GM19099 (cell line): ENCODE measurements around the gene TPSD1.
"Not testable (repeated sequence)": the region's sequence is repeated elsewhere in the genome, so short reads cannot be mapped to it uniquely, and the experiment has no call there.

ENCODE experiments used
- POLR2A ChIP-seq: IDR thresholded peaks from 3 replicates; pipeline ENCODE4 v1.6.1; 2011; ENCODE audit warnings: low read depth; ENCODE audit not compliant: insufficient read length; ENCODE audit errors: extremely low read depth

Gene TPSD1

GRCh38 chr16:1255276-1256122 lies at the start of gene TPSD1:
Gene TPSD1, plus strand, starts transcription at chr16:1256069. Its CDS starts 212 bp downstream, at chr16:1256281.
- TF ChIP-seq POLR2A: not testable (repeated sequence)

DNA sequence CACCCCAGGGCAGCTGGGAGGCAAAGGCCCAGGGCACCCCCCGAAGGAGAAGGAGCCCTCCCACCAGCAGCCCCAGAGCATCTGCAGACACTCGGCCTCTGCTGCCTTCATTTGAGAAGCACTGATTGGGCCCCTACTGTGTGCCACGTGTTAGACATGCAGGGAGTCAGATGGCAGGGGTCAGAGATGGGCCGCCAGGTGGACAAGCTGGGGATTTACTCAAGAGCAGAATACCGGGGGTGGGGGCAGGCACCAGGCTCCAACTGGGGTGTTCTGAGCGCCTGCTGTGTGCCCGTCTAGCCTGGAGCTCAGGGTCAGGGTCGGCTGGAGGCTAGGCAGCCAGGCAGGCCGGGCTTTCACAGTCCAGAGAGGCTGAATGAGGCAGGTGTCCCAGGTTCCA lies 49.5 kb upstream of the TPSD1 start:
- no peak for TF ChIP-seq POLR2A

DNA sequence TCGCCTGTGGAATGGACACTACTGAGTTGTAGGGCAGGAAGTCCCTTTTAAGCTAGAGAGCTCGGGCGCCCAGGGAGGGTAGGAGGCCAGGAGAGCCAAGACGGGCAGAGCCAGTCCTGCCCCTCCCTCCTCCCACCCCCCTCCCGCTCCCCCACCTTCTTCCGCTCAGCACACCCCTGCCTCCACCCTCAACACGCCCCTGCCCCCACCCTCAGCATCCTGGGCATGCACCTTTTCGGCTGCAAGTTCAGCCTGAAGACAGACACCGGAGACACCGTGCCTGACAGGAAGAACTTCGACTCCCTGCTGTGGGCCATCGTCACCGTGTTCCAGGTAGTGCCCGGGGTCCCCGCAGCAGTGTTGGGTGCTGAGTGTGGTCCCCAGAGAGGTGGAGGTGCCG lies 49.1 kb upstream of the TPSD1 start:
- no peak for TF ChIP-seq POLR2A

GRCh38 chr16:1208239-1208830 lies 47.5 kb upstream of the TPSD1 start:
- TF ChIP-seq POLR2A: no peak

DNA sequence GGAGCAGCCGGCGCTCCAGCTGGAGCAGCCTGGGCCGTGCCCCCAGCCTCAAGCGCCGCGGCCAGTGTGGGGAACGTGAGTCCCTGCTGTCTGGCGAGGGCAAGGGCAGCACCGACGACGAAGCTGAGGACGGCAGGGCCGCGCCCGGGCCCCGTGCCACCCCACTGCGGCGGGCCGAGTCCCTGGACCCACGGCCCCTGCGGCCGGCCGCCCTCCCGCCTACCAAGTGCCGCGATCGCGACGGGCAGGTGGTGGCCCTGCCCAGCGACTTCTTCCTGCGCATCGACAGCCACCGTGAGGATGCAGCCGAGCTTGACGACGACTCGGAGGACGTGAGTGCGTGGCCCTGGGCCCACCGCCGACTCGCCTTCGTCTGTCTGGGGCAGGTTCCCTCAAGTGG lies 46.8 kb upstream of the TPSD1 start:
- no peak for TF ChIP-seq POLR2A

- no peak for TF ChIP-seq POLR2A
These were observed 45.4 kb upstream of the TPSD1 start for GRCh38 chr16:1210461-1210860.

DNA sequence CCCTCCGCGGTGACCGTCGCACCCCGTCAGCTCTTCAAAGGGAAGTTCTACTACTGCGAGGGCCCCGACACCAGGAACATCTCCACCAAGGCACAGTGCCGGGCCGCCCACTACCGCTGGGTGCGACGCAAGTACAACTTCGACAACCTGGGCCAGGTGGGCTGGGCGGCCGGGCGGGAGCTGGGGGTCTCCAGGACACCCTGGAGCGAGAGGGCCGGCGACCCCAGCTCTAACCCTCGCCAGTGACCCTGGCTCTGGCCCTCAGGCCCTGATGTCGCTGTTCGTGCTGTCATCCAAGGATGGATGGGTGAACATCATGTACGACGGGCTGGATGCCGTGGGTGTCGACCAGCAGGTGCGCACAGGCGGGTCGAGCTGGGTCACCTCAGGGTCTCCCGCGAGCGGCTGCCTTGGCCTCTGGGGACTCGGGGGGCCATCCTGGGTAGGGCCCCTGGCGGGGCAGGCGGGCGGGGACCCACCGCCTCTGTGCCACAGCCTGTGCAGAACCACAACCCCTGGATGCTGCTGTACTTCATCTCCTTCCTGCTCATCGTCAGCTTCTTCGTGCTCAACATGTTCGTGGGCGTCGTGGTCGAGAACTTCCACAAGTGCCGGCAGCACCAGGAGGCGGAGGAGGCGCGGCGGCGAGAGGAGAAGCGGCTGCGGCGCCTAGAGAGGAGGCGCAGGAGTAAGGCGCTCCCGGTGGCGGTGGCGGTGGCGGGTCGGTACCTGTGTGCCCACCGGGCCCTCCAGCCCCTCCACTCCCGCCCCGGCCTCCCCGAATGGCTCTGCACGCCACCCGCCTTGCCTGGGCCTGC lies 44.2 kb upstream of the TPSD1 start:
- no peak for TF ChIP-seq POLR2A

GRCh38 chr16:1212616-1213194 lies 43.2 kb upstream of the TPSD1 start:
- TF ChIP-seq POLR2A: no peak

- no peak for TF ChIP-seq POLR2A
These were observed 42.6 kb upstream of the TPSD1 start for GRCh38 chr16:1213231-1213630.

DNA sequence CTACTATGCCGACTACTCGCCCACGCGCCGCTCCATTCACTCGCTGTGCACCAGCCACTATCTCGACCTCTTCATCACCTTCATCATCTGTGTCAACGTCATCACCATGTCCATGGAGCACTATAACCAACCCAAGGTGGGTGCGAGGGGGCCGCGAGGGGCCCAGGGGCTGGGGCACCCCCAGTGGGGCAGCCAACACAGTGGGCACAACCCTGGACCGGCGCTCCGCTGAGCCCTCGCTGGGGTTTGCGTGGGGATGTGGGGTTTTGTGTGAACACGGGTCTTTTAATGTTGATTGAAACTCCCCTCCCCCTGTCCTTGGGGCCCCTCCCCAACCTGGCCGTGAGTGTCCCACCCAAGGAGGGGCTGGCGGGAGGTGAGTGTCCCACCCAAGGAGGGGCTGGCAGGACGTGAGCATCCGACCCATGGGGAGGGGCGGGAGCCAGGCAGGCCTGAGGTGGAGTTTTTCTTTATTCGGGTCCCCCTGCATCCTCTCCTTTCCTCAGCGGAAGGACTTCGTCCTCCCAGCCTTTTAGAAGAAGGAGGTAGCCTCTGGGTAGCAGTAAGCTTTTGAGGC lies 42.0 kb upstream of the TPSD1 start:
- TF ChIP-seq POLR2A: no peak

- no peak for TF ChIP-seq POLR2A
These were observed 41.1 kb upstream of the TPSD1 start for GRCh38 chr16:1214719-1215118.

- TF ChIP-seq POLR2A: no peak
These were observed 40.1 kb upstream of the TPSD1 start for GRCh38 chr16:1215574-1216295.

- no peak for TF ChIP-seq POLR2A
These were observed 39.6 kb upstream of the TPSD1 start for GRCh38 chr16:1216296-1216619.

DNA sequence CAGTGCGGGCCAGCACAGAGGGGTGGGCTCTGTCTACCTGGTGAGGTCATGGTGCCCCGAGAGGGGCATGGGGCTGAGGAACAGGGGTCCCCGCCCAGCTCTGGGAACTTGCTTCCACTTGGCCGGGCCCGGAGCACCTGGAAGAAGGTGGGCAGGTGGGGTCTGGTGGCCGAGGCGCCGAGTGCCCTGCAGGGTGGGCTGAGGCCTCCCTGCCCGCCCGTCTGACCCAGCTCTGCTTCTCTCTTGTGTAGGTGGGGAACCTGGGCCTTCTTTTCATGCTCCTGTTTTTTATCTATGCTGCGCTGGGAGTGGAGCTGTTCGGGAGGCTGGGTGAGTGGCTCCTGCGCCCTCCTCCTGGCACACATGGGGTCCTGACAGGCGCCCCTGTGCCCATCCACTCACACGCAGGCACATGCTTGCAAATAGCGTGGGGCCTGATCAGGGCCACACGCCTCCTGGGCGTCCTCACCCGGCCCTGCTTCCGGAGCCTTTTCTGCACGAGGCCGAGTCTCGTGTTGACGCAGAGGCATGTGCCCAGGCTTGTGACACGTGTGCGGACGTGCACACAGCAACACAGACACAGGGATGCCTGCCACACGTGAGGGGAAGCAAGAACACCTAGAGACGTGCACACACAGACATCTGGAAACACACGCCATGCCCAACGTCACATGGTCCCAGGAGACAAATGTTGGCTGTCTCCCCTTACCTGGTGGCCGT lies 39.0 kb upstream of the TPSD1 start:
- no peak for TF ChIP-seq POLR2A
